ENCODE results near the gene DCST1. TPM values are rescaled to one million over a fixed set of nuclear protein-coding genes. Genes with fewer than 3 reads are reported as not detected.

DCST1 gene
- total and polyA plus RNA-seq, 2 of the 13 experiments (the other 11 are each of a cell fraction or from before 2014, with no cell fraction given): 0.04 TPM; not detected in 1

DNA sequence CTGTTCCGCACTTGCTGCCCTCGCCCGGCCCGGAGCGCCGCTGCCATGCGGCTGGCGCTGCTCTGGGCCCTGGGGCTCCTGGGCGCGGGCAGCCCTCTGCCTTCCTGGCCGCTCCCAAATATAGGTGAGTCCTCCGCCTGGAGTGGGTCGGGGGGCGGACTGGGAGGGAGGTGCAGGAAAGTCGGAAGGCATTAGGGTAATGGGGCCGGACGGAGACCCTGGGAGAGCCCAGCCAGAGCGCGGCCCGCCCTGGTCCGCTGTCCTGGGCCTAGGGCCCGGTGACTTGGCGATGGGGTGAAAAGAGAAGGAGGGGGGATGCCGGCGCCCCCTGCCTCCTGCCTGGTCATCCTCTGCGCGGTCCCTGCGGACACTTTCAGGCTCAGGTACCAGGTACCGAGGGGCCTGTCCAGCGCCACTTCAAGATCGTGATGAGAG, 17.7 kb downstream of the DCST1 start (continued):
- TF ChIP-seq MEIS2 (CRISPR knock-in tag; IDR thresholded peaks at IDR 0.05): no peak
- TF ChIP-seq, protein P1, sequence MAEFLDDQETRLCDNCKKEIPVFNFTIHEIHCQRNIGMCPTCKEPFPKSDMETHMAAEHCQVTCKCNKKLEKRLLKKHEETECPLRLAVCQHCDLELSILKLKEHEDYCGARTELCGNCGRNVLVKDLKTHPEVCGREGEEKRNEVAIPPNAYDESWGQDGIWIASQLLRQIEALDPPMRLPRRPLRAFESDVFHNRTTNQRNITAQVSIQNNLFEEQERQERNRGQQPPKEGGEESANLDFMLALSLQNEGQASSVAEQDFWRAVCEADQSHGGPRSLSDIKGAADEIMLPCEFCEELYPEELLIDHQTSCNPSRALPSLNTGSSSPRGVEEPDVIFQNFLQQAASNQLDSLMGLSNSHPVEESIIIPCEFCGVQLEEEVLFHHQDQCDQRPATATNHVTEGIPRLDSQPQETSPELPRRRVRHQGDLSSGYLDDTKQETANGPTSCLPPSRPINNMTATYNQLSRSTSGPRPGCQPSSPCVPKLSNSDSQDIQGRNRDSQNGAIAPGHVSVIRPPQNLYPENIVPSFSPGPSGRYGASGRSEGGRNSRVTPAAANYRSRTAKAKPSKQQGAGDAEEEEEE (CRISPR knock-in tag; IDR thresholded peaks at IDR 0.05; ENCODE audit: borderline replicate concordance): no peak
- no peak for TF ChIP-seq LCORL (IDR thresholded peaks at IDR 0.05)
- peak; percentile 10; the same call in 1 of the 2 replicates for TF ChIP-seq LCORL (CRISPR knock-in tag; IDR thresholded peaks at IDR 0.05)
- TF ChIP-seq PHF20 (CRISPR knock-in tag; IDR thresholded peaks at IDR 0.05): no peak
- TF ChIP-seq ARNT2 (CRISPR knock-in tag; IDR thresholded peaks at IDR 0.05; ENCODE audit: low read depth): no peak
- TF ChIP-seq, protein P2, sequence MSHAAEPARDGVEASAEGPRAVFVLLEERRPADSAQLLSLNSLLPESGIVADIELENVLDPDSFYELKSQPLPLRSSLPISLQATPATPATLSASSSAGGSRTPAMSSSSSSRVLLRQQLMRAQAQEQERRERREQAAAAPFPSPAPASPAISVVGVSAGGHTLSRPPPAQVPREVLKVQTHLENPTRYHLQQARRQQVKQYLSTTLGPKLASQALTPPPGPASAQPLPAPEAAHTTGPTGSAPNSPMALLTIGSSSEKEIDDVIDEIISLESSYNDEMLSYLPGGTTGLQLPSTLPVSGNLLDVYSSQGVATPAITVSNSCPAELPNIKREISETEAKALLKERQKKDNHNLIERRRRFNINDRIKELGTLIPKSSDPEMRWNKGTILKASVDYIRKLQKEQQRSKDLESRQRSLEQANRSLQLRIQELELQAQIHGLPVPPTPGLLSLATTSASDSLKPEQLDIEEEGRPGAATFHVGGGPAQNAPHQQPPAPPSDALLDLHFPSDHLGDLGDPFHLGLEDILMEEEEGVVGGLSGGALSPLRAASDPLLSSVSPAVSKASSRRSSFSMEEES (CRISPR knock-in tag; IDR thresholded peaks at IDR 0.05): no peak
- no peak for TF ChIP-seq TOE1 (CRISPR knock-in tag; IDR thresholded peaks at IDR 0.05)
- TF ChIP-seq, protein P3, sequence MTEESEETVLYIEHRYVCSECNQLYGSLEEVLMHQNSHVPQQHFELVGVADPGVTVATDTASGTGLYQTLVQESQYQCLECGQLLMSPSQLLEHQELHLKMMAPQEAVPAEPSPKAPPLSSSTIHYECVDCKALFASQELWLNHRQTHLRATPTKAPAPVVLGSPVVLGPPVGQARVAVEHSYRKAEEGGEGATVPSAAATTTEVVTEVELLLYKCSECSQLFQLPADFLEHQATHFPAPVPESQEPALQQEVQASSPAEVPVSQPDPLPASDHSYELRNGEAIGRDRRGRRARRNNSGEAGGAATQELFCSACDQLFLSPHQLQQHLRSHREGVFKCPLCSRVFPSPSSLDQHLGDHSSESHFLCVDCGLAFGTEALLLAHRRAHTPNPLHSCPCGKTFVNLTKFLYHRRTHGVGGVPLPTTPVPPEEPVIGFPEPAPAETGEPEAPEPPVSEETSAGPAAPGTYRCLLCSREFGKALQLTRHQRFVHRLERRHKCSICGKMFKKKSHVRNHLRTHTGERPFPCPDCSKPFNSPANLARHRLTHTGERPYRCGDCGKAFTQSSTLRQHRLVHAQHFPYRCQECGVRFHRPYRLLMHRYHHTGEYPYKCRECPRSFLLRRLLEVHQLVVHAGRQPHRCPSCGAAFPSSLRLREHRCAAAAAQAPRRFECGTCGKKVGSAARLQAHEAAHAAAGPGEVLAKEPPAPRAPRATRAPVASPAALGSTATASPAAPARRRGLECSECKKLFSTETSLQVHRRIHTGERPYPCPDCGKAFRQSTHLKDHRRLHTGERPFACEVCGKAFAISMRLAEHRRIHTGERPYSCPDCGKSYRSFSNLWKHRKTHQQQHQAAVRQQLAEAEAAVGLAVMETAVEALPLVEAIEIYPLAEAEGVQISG (CRISPR knock-in tag; IDR thresholded peaks at IDR 0.05): peak; percentile 47; the same call in 1 of the 2 replicates
- TF ChIP-seq, protein P4, sequence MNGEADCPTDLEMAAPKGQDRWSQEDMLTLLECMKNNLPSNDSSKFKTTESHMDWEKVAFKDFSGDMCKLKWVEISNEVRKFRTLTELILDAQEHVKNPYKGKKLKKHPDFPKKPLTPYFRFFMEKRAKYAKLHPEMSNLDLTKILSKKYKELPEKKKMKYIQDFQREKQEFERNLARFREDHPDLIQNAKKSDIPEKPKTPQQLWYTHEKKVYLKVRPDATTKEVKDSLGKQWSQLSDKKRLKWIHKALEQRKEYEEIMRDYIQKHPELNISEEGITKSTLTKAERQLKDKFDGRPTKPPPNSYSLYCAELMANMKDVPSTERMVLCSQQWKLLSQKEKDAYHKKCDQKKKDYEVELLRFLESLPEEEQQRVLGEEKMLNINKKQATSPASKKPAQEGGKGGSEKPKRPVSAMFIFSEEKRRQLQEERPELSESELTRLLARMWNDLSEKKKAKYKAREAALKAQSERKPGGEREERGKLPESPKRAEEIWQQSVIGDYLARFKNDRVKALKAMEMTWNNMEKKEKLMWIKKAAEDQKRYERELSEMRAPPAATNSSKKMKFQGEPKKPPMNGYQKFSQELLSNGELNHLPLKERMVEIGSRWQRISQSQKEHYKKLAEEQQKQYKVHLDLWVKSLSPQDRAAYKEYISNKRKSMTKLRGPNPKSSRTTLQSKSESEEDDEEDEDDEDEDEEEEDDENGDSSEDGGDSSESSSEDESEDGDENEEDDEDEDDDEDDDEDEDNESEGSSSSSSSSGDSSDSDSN (CRISPR knock-in tag; IDR thresholded peaks at IDR 0.05): peak; percentile 56; the same call in 1 of the 2 replicates
- no peak for TF ChIP-seq CEBPB (IDR thresholded peaks at IDR 0.05; ENCODE audit: borderline replicate concordance, low read depth, low read length)
- no peak for TF ChIP-seq ZNF235 (CRISPR knock-in tag; IDR thresholded peaks at IDR 0.05; ENCODE audit: borderline replicate concordance)
- no peak for TF ChIP-seq SIX1 (CRISPR knock-in tag; IDR thresholded peaks at IDR 0.05; ENCODE audit: borderline replicate concordance)
- peak; percentile 55 for TF ChIP-seq ZBTB7A (CRISPR knock-in tag; IDR thresholded peaks at IDR 0.05)
- no peak for TF ChIP-seq SIX4 (CRISPR knock-in tag; IDR thresholded peaks at IDR 0.05)
- TF ChIP-seq RORA (CRISPR knock-in tag; IDR thresholded peaks at IDR 0.05): no peak
- TF ChIP-seq, protein P5, sequence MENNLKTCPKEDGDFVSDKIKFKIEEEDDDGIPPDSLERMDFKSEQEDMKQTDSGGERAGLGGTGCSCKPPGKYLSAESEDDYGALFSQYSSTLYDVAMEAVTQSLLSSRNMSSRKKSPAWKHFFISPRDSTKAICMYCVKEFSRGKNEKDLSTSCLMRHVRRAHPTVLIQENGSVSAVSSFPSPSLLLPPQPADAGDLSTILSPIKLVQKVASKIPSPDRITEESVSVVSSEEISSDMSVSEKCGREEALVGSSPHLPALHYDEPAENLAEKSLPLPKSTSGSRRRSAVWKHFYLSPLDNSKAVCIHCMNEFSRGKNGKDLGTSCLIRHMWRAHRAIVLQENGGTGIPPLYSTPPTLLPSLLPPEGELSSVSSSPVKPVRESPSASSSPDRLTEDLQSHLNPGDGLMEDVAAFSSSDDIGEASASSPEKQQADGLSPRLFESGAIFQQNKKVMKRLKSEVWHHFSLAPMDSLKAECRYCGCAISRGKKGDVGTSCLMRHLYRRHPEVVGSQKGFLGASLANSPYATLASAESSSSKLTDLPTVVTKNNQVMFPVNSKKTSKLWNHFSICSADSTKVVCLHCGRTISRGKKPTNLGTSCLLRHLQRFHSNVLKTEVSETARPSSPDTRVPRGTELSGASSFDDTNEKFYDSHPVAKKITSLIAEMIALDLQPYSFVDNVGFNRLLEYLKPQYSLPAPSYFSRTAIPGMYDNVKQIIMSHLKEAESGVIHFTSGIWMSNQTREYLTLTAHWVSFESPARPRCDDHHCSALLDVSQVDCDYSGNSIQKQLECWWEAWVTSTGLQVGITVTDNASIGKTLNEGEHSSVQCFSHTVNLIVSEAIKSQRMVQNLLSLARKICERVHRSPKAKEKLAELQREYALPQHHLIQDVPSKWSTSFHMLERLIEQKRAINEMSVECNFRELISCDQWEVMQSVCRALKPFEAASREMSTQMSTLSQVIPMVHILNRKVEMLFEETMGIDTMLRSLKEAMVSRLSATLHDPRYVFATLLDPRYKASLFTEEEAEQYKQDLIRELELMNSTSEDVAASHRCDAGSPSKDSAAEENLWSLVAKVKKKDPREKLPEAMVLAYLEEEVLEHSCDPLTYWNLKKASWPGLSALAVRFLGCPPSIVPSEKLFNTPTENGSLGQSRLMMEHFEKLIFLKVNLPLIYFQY (CRISPR knock-in tag; IDR thresholded peaks at IDR 0.05; ENCODE audit: borderline replicate concordance): no peak
- TF ChIP-seq RBFOX2 (IDR thresholded peaks at IDR 0.05; ENCODE audit: low read depth, low read length): 0 out of 2 replicates have a peak, but pooled peaks have one; percentile 5
